HL-60 (cell line): ENCODE results near the gene PLPP7.

ENCODE experiments used
- CTCF ChIP-seq: IDR thresholded peaks from one replicate; pipeline ENCODE4 v1.5.1; 2011; ENCODE audit warnings: low read length, control low read depth, inconsistent platforms; ENCODE audit not compliant: insufficient read depth
- GABPA ChIP-seq: IDR thresholded peaks from 2 replicates; pipeline ENCODE4 v1.6.1; 2012; ENCODE audit warnings: low read depth
- POLR2AphosphoS5 ChIP-seq: IDR thresholded peaks from 2 replicates; pipeline ENCODE4 v1.6.1; 2012; ENCODE audit warnings: low read depth
- SPI1 ChIP-seq: IDR thresholded peaks from 2 replicates; pipeline ENCODE4 v1.6.1; 2012; ENCODE audit warnings: low read depth, mild to moderate bottlenecking, borderline replicate concordance
- TF ChIP-seq, protein P1 (sequence below): IDR thresholded peaks from 2 replicates; pipeline ENCODE4 v1.6.1; 2012; ENCODE audit warnings: low read depth; ENCODE audit not compliant: insufficient replicate concordance

DNA sequence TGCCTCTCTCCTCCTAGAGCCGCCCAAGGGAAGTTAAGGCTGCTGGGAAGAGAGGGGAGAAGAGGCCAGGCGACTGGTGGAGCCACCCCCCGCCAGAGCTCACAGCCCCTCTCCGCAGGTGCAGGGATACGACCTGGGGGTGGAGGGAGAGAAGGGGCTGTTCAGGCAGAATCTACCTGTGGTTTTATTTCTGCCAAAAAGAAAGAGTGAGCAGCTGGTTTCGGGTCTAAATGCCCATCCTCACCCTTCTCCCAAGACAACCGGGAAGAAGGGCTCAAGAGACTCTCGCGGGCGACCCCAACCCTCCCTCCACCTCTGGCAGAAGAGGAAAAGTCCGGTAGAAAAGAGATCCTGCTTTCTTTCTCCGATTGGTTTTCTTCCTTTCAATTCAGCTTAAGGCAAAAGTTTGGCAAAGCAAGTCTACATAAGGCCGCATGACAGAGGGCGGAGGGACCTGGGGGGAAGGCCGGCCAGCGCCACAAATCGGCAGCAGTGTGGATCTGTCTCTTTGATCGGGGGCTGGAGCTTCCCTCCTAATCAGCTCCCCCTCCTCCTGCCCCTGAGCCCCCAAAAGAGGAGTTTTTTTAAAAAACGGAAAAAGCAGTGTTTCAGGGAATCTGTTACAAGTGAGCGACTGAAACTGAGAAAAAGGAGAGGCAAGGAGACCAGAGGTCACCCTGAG is 29.5 kb upstream of the PLPP7 start:
- no peak for TF ChIP-seq CTCF
- TF ChIP-seq POLR2AphosphoS5, result no peak
- TF ChIP-seq, protein P1, sequence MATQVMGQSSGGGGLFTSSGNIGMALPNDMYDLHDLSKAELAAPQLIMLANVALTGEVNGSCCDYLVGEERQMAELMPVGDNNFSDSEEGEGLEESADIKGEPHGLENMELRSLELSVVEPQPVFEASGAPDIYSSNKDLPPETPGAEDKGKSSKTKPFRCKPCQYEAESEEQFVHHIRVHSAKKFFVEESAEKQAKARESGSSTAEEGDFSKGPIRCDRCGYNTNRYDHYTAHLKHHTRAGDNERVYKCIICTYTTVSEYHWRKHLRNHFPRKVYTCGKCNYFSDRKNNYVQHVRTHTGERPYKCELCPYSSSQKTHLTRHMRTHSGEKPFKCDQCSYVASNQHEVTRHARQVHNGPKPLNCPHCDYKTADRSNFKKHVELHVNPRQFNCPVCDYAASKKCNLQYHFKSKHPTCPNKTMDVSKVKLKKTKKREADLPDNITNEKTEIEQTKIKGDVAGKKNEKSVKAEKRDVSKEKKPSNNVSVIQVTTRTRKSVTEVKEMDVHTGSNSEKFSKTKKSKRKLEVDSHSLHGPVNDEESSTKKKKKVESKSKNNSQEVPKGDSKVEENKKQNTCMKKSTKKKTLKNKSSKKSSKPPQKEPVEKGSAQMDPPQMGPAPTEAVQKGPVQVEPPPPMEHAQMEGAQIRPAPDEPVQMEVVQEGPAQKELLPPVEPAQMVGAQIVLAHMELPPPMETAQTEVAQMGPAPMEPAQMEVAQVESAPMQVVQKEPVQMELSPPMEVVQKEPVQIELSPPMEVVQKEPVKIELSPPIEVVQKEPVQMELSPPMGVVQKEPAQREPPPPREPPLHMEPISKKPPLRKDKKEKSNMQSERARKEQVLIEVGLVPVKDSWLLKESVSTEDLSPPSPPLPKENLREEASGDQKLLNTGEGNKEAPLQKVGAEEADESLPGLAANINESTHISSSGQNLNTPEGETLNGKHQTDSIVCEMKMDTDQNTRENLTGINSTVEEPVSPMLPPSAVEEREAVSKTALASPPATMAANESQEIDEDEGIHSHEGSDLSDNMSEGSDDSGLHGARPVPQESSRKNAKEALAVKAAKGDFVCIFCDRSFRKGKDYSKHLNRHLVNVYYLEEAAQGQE, result no peak
- TF ChIP-seq GABPA, result no peak
- TF ChIP-seq SPI1, result no peak
